Omental fat pad (tissue), 4 donors: ENCODE data around the gene STK40. TPM values are rescaled to one million over a fixed set of nuclear protein-coding genes. Genes with fewer than 3 reads are reported as not detected.

Experiments
- ATAC-seq: fragments of 150-250 bp; one replicate; pipeline ENCODE4 v1.9.1; 2016; ENCODE audit warnings: mild to moderate bottlenecking, moderate library complexity; ENCODE audit not compliant: low FRiP score
- DNase-seq: peaks from one replicate; pipeline ENCODE4 v3.0.0-alpha.2; 2019; ENCODE audit warnings: low spot score
- CTCF ChIP-seq, 3 donors: fragments of 450-650 bp; IDR thresholded peaks; one replicate each; pipeline ENCODE4 v1.5.1; 2016 to 2017; ENCODE audit warnings: antibody characterized with exemption in 3 of 3, mild to moderate bottlenecking in 3 of 3, moderate library complexity in 2 of 3
- total RNA-seq, 4 donors: library from RNA; depleted of rRNA; stranded (reverse); fragments of >200 nt; gene quantifications; one replicate each; pipeline ENCODE4 v1.1.0, GENCODE V29; 2016

The STK40 gene
- total RNA-seq, 4 donors from 2014 or later, result 36.1 to 75.5 (median 47.3) TPM

GRCh38 chr1:36411674-36412648 lies 26.2 kb upstream of the STK40 start:
- ATAC-seq, result no peak
- no peak for TF ChIP-seq CTCF (IDR thresholded peaks at IDR 0.05)
- DNase-seq, result no peak

GRCh38 chr1:36408479-36408878 lies 22.8 kb upstream of the STK40 start:
- DNase-seq, result no peak
- no peak for ATAC-seq
- TF ChIP-seq CTCF (IDR thresholded peaks at IDR 0.05), result no peak

GRCh38 chr1:36406440-36406839 lies 20.7 kb upstream of the STK40 start:
- DNase-seq, result no peak
- ATAC-seq, result no peak
- no peak for TF ChIP-seq CTCF (IDR thresholded peaks at IDR 0.05)

GRCh38 chr1:36402504-36402890 lies 16.8 kb upstream of the STK40 start:
- no peak for TF ChIP-seq CTCF (IDR thresholded peaks at IDR 0.05)

GRCh38 chr1:36401602-36402503 lies 16.1 kb upstream of the STK40 start:
- no peak for DNase-seq
- no peak for ATAC-seq
- TF ChIP-seq CTCF (IDR thresholded peaks at IDR 0.05), result no peak

More at GRCh38 chr1:36402504-36402890, 16.8 kb upstream of the STK40 start:
- no peak for DNase-seq
- ATAC-seq, result no peak

- DNase-seq, result no peak
These were observed 15.3 kb upstream of the STK40 start for GRCh38 chr1:36400825-36401601.

More at GRCh38 chr1:36400825-36401601, 15.3 kb upstream of the STK40 start:
- no peak for TF ChIP-seq CTCF (IDR thresholded peaks at IDR 0.05)
- ATAC-seq, result peak; percentile 63
